H4 (cell line): ENCODE data around the gene AHDC1. TPM values are rescaled to one million over a fixed set of nuclear protein-coding genes. Genes with fewer than 3 reads are reported as not detected.
"Not testable (repeated sequence)": the region's sequence is repeated elsewhere in the genome, so short reads cannot be mapped to it uniquely, and the experiment has no call there.

Experiments used
- DNase-seq: peaks from one replicate; pipeline ENCODE4 v3.0.0-alpha.2; 2015; ENCODE audit warnings: low spot score
- total RNA-seq: library from RNA; depleted of rRNA; stranded (reverse); fragments of >200 nt; shearing (Covaris generic); gene quantifications from 2 replicates; pipeline ENCODE4 v1.2.3, GENCODE V29; 2014

AHDC1 gene
- total RNA-seq, 1 experiment from 2014 or later, result 2.0 TPM

DNA sequence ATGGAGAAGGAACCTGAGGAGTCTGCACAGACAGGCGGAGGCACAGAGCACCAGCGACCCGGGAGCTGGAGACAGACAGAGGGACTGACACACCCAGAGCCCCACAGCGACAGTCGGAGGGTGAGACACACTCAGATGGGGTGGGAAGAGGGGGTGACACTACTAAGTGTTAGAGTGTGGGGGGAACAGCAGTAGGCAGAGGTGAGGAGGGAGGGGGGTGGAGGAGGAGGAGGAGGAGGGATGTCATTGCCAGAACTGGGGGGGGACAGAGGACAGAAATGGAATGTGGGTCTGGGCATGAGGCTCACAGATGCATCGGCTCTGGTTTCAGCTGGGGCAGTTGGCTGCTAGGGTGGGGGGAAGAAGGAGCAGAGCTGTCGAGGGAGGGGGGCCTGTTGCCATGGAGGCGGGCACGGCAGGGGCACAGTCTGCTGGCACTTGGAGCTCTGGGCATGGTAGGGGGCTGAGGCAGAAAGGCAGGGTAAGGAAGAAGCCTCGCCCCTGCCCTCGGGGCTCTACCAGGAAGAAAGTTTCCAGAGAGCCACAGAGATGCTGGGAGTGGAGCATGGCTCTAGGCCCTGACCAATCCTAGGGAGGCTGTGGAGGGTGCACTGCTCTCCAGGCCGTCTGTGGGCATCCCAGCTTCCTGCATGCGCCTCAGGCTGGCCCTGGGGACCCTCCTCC lies 37.3 kb downstream of the AHDC1 start:
- no peak for DNase-seq

DNA sequence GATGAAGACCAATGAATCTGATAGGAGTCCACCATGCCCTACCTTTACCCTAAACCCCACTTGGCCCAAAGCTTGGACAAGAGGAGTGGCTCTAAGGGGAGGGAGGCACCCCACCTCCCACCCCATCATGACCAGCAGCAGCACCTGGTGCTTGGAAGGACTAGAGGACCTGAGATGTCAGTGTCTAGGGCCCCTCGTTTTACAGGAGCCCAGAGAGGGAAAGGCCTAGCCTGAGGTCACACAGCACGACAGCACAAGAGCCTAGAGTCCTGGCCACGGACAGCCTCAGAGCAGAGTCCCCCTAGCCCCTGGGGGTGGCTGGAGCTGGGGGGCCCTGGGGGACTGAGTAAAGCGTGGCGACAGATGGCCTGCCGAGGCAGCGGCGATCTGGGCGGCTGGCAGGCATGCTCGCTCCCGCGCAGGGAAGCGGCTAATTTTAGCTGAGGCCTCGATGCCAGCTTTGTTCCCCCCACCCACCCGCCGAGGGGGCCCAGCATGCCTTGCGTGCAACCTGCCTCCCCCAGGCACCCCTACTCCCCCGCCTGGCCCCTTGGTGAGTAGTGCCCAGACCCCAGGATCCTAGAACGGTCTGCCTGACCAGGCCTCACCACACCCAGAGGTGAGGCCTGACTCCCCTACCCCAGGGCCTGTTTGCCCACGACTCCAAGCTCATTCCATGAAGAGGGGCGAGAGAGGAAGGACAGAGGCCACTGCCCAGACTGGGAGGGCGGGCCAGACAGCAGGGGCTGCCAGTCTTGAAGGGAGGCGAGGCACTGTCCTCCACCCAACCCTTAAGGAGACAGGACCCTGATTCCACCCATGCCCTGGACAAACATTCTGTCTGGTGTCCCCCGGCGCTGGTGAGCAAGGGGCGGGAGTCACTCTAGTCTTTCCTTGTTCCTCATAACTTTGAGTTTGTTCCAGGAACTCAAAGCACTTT lies 39.0 kb downstream of the AHDC1 start:
- DNase-seq, result no peak

DNA sequence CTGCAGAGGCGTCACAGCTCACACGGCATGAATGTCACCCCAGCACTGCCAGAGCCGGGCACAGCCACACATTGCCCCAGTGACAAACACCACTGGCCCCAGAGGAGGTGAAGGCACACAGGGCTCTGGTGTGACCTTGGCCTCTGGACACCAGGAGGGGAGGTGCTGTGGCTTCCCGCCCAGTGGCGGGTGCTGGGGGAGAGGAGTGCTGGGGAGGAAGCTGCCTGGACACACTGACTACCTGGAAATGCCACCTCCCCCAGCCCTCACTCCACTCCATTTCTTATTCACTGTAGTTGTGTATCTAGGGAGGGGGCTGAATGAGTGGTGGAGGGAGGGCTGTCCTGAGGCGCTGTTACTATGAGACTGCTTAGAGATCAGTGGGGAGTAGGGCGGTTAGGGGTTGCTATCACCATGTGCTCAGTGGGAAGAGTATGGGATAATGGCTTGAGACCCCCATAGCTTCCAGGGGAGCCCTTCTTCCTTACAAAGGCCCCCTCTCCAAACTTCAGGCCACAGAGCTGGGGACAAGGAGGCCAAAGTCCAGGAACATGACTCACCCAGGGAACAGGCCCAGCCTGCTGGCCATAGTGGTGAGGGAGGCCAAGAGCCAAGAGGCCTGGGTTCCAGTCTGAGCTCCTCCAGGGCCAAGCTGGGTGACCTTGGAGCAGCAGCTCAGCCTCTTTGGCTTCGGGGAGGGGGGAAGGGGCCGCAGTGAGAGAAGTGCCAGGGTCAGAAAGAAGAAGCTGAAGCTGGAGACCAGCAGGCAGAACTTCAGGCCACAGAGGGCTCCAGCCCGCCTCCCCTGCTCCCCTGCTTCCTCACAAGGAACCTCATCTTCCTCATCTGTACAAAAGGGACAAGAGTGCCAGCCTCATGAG lies 40.1 kb downstream of the AHDC1 start:
- no peak for DNase-seq

DNA sequence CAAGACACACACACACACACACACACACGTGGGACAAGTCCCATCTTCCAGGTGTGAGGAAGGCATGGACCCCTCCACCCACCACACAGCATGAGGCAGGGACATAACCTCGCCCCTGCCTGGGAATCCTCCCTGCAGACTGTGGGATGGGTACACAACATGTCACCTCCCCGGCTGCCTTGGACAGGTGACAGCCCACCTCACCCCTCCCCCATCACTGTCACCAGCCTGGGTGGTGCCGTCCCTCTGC lies 40.7 kb downstream of the AHDC1 start:
- DNase-seq, result no peak

DNA sequence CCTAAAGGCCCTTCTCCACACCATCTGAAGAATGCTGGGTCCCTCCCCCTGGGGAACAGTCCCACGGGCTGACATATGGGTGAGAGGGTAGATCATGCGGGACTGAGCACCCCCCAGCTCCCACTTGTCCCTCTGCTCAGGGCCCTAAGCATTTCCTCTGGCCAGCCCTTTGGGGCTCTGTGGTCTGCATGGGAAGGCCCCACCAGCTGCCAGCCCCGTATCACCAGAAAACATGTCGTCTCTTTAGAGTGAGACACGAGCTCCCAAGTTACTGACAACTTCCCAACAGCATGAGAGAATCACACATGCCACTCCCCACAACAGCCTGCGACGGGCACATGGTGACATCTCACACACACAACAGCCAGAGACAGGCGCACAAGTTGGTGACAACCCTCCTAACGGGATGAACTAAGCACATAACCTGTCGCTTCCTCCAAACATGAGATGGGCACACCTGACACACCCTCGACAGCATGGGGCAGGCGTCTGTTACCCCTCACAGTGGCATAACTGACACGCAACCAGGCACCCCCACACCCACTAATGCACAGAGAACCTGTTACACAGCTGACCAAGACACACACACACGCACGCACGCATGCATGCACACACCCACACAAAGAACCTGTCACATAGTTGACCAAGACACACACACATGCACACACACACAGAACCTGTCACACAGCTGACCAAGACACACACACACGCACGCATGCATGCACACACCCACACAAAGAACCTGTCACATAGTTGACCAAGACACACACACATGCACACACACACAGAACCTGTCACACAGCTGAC lies 41.2 kb downstream of the AHDC1 start:
- DNase-seq, result no peak

DNA sequence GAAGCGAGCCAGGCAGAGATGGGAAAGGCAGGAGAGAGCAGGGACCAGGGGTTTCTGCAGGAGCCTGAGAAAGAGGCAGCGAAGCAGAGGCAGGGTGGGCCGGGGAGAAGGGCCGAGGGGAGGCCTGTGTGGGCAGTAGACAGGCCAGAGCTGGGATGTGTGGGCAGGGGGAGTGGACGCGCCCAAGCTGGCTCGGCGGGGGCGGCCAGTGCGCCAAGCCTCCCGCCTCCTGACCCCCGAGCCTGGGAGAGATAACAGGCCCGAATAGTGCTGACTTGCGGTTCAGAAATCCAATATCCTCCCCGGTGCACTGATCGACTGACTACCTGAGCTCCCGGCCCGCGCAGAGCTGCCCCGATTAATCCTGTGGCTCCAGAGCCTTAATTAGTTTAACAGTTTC lies 41.9 kb downstream of the AHDC1 start:
- no peak for DNase-seq

DNA sequence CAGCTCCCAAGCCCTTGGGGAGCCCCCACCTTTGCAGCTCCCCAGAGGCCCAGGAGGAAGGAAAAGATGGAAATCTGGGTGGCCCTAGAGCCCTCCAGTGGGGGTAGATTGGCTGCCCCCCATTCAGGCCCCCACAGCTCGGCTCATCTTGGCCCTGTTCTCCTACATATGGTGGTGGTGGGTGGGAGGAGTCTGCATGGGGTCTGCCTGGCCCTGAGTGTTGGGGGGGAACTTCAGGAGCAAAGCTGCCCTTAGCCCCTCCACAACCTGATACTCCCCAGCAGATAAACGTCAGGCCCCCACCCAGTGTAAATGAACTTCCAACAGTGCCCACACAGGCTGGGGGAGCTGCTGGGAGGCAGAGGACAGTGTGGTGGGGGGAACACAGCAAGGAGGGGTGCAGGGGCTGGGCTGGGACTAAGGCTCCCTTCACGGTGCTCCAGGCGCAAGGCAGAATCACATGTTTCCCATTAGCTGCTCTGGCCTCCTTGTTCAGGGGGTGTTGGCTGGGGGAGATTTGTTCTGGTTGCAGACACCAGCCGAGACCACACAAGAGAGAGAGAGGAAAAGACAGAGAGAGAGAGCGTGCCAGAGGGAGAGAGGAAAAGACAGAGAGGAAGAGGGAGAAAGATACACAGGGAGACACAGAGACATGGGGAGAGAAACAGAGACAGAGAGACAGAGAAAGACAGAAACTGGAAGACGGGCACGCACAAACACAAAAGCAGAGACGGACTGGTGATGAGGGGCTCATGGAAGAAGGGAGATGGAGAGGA lies 42.6 kb downstream of the AHDC1 start:
- DNase-seq, result no peak

DNA sequence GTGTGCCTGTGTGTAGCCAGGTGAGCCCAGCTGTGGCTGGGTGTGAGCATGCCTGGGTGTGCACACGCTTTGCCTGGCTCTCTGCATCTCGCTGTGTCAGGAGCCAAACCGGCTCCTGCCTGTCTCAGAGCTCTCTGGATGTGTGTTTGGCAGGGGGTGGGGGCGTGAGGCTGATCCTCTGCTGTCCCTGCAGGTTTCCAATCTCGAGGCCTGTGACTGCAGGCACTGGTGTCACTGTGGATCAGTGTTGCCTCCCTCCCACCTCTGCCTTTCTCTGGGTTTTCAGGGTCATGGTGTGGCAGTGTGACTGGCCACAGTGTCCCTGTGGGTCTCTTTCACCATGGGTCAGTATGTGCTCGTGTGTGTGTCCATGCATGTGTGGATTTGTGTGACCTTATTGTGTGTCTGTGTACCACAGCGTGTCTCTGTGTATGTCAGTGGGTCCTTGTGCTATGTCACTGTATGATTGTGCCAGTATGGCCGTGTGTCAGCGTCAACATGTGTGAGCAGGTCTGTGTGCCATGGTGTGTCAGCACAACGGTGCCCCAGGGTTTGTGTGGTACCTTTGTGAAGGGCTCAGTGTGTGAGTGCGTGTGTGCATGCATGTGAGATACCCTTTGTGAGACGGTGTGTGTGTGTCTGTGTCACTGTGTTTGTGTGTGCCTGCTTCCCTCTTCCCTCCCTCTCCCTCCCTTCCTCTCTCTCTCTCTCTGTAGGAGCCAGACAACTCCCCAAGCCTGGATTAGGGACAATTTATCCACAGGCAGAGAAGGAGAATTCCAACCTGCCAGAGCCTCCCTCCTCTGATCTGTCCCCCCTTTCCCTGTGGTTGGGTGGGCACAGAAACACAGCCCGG lies 43.4 kb downstream of the AHDC1 start:
- DNase-seq, result no peak

DNA sequence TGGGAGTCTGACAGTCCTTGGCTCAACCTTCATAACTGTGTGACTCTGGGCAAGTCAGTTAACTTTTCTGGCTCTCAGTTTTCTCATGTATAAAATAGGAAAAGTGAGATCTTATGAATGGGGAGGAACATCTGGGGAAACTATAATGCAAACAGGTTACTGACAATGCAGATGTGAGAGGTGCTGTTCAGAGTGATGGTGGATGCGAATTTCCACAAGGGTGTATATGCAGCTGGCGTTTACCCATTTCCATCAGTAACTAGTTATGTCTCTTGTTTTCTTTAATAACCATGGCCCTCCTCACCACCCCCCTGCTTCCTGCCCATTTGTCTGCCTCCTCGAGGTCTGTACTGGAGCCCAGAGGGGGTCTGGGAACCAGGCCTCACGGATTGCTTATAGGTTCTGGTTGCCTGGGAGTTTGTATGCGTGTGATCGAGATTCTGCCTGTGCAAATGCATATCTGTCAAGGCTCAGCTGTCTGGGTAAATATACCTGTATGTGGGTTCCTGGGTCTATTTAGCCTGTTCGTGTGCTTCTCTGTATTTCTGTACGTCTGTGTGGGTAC lies 44.4 kb downstream of the AHDC1 start:
- no peak for DNase-seq

DNA sequence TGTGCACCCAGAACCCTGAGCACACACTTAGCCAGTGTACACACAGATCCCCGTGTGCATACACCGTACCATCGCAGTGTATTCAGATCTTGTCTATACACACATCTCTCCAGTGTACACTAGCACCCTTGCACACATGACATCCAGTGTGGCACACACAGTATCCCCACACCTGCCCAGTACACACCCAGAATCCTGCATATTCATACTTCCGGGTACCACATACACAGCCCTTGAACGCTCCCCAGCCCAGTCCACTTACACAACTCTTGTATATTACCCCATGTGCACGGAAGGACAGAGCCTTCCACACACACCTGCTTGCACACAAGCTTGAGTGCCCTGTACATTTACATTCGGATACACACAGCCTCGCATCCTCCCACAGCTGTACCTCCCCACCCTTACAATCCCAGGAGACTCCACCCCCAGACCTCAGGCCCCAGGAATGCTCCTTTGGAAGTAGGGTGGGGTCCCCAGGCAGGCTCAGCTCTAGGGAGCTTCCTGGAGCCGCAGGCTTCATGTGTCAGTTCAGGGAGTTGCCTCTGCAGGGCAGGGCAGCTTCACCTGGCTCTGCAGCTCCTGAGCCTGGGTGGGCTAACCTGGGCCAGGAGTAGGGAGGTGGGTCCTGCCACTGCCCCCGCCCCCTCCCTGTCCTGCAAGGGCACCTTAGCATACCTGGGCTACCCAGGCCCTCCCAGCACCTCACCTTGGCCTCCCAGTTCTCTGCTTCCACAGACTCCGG lies 46.2 kb downstream of the AHDC1 start:
- DNase-seq, result no peak

DNA sequence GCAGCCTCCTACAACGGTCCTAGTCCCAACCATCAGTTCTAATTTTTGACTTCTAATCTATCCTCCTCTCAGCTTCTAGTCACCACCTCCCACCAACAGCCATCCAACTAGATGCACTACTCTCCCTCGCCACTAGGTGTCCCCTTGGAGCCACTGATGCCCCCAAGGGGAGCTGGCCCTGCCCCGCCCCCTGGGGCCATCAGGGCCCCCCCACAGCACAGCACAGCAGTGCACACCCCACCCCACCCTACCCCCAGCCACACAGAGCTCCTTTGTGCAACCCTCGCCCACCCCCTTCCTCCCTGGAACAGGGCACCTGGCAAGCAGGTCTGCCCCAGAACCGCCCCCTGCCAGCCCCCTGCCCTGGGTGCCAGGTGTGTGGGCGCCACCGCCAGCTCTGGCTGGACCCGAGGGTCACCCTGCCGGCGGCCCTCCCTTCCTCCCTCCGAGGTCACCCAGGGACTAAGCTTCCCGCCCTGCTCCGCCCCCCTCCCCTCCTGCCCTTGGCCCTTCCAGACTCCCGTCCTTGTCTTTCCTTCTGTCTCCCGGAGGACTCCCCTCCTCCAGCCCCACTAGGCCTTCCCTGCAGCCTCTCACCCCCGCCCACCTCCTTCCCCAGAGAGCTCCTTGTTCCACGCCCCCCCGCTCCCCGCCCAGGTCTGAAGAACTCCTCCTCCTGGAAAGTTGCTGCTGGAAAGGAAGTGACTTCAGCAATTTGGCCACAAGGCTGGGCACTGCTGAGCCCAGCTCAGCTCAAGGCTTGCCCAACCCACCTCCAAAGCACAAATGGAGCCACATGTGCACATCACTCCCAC lies 47.0 kb downstream of the AHDC1 start:
- DNase-seq, result peak; percentile 96

DNA sequence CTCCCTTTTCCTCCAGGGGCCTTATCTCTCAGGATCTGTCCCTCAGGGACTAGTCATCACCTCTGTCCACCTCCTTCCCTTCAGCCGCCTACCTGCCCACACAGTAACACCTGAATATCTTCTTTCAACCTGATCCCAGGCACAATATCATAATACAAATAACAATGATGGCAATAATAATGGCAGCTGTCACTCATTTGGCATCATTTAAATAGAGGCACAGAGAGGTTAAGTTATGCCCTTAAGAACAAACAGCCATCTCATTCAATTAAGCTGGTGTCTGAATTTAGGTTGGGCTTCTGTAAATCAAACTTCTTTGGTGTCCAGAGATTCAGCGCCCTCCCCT lies 47.5 kb downstream of the AHDC1 start:
- no peak for DNase-seq

DNA sequence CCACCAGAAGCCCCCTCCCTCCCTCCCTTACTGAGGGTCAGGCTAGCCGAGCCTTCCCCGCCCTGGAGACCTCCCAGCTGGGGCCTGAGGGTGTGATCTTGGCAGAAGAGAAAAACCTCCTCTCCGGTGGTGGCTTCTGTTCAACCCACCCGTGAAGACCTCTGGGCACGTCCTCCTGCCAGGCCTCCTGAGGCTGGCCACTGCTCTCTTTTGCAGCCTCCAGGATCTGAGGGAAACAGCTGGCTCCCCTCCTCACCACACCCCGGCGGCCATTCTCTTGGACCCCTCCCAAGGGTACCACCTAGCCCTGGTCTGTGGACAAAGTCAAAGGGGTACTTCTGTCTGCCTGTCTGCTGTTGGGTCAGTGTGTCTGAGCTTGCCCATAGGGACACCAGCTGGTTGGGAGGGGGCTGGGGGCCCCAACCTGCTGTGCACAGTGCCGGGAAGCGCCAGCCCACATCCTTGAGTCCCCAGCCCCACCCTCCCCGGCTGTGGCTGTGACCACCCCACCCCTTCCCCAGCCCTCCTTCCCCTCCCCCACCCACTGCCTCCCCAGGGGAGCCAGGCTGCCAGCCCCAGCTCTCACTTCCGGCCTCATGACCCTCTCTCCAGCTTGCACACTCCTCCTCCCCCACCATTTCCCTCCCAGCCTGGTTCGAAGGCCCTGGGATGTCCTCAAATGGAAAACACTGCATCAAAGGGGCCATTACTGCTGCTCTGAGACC lies 48.1 kb downstream of the AHDC1 start:
- no peak for DNase-seq

DNA sequence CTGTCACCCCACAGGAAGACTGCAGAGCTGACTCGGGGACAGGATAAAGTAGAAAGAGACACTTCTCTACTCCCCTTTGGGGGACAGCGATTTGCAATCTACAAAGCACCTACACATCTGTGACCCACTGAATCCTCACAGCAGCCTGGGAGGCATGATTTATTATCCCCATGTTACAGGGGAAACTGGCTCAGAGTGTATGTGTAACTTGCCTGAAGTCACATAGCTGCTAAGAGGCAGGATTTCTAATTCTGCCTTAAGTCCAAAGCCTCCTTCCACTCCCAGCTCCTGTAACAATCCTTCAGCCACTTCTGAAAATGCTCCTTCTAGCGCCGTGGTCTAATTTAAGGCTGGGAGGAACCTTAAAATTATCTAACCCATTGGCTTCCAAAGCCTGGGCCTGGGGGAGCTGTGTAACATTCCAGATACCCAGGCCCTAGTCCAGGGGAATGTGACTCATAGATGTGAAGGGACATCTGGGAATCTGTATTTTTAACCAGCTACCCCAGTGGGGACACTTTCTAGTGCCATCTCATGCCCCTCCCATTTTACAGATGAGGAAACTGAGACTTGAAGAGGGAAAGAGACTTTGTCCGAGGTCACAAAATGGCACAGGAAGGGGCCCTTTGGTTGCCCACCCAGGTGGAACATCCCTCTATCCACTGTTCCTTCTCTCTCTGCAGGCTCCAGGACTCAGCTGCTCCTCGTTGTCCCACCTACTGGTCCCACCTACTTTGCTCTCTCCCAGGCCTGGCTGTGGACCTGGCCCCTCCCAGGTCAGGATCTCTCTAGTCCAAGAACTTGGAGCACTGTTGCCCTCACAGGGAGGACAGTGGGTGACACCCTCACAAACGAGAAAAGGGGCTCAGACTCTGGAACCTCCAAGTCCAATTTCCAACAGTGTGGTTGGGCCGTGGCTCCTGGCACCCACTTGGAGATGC lies 48.9 kb downstream of the AHDC1 start:
- DNase-seq, result no peak

DNA sequence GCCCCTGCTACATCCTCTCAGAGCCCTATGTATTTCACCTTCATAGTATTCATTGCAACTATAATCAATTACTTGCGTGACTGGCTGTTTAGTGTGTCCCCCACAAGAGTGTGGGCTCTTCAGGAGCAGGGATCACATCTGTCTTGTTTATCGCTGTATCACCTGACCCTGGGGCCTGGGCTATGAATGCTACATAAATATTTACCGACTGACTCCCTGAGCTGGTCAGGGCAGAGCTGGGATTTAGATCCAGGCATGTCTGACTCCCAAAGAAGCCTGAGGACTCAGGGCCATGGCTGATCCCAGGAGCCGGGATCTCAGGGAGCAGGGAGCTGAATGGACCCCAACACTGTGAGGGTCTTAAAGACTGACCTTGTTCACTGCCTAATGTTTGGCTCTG lies 49.7 kb downstream of the AHDC1 start:
- DNase-seq, result no peak

DNA sequence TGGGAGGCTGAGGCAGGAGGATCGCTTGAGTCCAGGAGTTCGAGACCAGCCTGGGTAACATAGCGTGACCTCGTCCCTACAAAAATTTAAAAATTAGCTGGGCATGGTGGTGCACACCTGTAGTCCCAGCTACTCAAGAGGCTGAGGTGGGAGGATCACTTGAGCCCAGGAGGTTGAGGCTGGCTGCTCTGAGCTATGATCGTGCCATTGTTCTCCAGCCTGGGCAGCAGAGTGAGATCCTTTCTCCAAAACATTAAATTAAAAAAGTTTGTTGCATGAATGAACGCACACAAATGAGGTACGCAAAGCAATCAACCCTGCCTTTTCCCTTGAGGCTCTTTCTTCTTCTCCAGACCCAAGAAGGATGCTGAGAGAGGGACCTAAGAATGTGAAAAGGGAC lies 50.1 kb downstream of the AHDC1 start:
- DNase-seq, result not testable (repeated sequence)
